ENCODE data around the gene CUL2. TPM values are rescaled to one million over a fixed set of nuclear protein-coding genes. Genes with fewer than 3 reads are reported as not detected.
"Not testable (repeated sequence)": the region's sequence is repeated elsewhere in the genome, so short reads cannot be mapped to it uniquely, and the experiment has no call there.

The CUL2 gene
- total and polyA plus RNA-seq, 2 experiments from 2014 or later = 17.2 to 38.3 TPM

DNA sequence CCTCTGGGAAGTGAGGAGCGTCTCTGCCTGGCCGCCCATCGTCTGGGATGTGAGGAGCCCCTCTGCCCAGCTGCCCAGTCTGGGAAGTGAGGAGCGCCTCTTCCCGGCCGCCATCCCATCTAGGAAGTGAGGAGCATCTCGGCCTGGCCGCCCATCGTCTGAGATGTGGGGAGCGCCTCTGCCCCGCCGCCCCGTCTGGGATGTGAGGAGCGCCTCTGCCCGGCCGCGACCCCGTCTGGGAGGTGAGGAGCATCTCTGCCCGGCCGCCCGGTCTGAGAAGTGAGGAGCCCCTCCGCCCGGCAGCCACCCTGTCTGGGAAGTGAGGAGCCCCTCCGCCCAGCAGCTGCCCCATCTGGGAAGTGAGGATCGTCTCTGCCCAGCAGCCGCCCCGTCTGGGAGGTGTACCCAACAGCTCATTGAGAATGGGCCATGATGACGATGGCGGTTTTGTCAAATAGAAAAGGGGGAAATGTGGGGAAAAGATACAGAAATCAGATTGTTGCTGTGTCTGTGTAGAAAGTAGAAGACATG lies 113.7 kb downstream of the CUL2 start:
- not testable (repeated sequence) for H3K79me2 ChIP-seq (replicated peaks; ENCODE audit: insufficient read depth); H3K9me2 ChIP-seq (ENCODE audit: insufficient read depth); H3K27ac ChIP-seq (ENCODE audit: low read depth); H3K36me3 ChIP-seq (ENCODE audit: insufficient read depth); H3K4me1 ChIP-seq (ENCODE audit: insufficient read depth); H3K27me3 Mint-ChIP-seq (ENCODE audit: insufficient read depth, low read depth, poor library complexity); H4K20me1 ChIP-seq (replicated peaks; ENCODE audit: insufficient read depth); H2AFZ ChIP-seq; H3F3A ChIP-seq (replicated peaks; ENCODE audit: low read depth); H3K27ac Mint-ChIP-seq; H3K4me1 Mint-ChIP-seq; H3K27me3 ChIP-seq (ENCODE audit: insufficient read depth); H3K4me2 ChIP-seq; H3K4me3 Mint-ChIP-seq; H3K4me3 ChIP-seq; ATAC-seq; DNase-seq (ENCODE audit: low spot score)
- Mint-ChIP-seq H3K9me3 (peaks cover 30% of the 10 kb centered on the region), H3K36me3 (ENCODE audit: low read depth) (peaks cover 14% of the 10 kb centered on the region)

GRCh38 chr10:34974364-34975065 lies 115.6 kb downstream of the CUL2 start:
- not testable (repeated sequence) for H3F3A ChIP-seq (replicated peaks; ENCODE audit: low read depth); H2AFZ ChIP-seq; H3K4me2 ChIP-seq; H3K4me1 Mint-ChIP-seq; H3K79me2 ChIP-seq (replicated peaks; ENCODE audit: insufficient read depth); H3K27ac Mint-ChIP-seq; H3K36me3 ChIP-seq (ENCODE audit: insufficient read depth); H3K4me3 ChIP-seq; H3K27ac ChIP-seq (ENCODE audit: low read depth); H3K9me2 ChIP-seq (ENCODE audit: insufficient read depth); H3K27me3 Mint-ChIP-seq (ENCODE audit: insufficient read depth, low read depth, poor library complexity); H3K27me3 ChIP-seq (ENCODE audit: insufficient read depth); H3K4me1 ChIP-seq (ENCODE audit: insufficient read depth); H3K4me3 Mint-ChIP-seq; ATAC-seq; H4K20me1 ChIP-seq (replicated peaks; ENCODE audit: insufficient read depth); DNase-seq (ENCODE audit: low spot score)
- peaks cover 30% of the 10 kb centered on the region for H3K9me3 Mint-ChIP-seq
- H3K36me3 Mint-ChIP-seq (ENCODE audit: low read depth) = peaks cover 14% of the 10 kb centered on the region
- TF ChIP-seq, protein P1, sequence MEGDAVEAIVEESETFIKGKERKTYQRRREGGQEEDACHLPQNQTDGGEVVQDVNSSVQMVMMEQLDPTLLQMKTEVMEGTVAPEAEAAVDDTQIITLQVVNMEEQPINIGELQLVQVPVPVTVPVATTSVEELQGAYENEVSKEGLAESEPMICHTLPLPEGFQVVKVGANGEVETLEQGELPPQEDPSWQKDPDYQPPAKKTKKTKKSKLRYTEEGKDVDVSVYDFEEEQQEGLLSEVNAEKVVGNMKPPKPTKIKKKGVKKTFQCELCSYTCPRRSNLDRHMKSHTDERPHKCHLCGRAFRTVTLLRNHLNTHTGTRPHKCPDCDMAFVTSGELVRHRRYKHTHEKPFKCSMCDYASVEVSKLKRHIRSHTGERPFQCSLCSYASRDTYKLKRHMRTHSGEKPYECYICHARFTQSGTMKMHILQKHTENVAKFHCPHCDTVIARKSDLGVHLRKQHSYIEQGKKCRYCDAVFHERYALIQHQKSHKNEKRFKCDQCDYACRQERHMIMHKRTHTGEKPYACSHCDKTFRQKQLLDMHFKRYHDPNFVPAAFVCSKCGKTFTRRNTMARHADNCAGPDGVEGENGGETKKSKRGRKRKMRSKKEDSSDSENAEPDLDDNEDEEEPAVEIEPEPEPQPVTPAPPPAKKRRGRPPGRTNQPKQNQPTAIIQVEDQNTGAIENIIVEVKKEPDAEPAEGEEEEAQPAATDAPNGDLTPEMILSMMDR (conservative IDR thresholded peaks at IDR 0.05; ENCODE audit: low read depth in 2 of 2) = peak in 1 of 2 experiments; percentile 32; a peak in 2 of 4 replicates

- H3K9me3 Mint-ChIP-seq = peaks cover 30% of the 10 kb centered on the region
- not testable (repeated sequence) for H3K4me3 Mint-ChIP-seq
These were observed 116.4 kb downstream of the CUL2 start for GRCh38 chr10:34973757-34974156.

DNA sequence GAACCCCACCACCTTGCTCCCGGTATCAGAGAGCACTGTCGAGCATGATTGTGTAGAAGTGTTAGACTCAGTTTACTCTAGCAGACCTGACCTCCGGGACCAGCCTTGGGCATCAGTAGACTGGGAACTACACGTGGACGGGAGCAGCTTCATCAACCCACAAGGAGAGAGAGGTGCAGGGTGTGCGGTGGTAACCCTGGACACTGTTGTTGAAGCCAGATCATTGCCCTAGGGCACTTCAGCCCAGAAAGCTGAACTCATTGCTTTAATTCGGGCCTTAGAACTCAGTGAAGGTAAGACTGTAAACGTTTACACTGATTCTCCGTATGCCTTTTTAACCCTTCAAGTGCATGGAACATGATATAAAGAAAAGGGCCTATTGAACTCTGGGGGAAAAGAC lies 117.0 kb downstream of the CUL2 start:
- H3K79me2 ChIP-seq (replicated peaks; ENCODE audit: insufficient read depth); H4K20me1 ChIP-seq (replicated peaks; ENCODE audit: insufficient read depth); H3K4me2 ChIP-seq; H3K4me3 Mint-ChIP-seq; H3K4me3 ChIP-seq; H2AFZ ChIP-seq; H3K9me2 ChIP-seq (ENCODE audit: insufficient read depth); H3K27ac Mint-ChIP-seq; H3K27me3 ChIP-seq (ENCODE audit: insufficient read depth); H3F3A ChIP-seq (replicated peaks; ENCODE audit: low read depth); ATAC-seq; H3K36me3 ChIP-seq (ENCODE audit: insufficient read depth); DNase-seq (ENCODE audit: low spot score); H3K4me1 ChIP-seq (ENCODE audit: insufficient read depth); H3K4me1 Mint-ChIP-seq; H3K27ac ChIP-seq (ENCODE audit: low read depth); H3K27me3 Mint-ChIP-seq (ENCODE audit: insufficient read depth, low read depth, poor library complexity): not testable (repeated sequence)
- Mint-ChIP-seq H3K9me3 (peaks cover 30% of the 10 kb centered on the region), H3K36me3 (ENCODE audit: low read depth) (peaks cover 14% of the 10 kb centered on the region)

More at GRCh38 chr10:34973757-34974156, 116.4 kb downstream of the CUL2 start:
- H3K4me3 ChIP-seq; H2AFZ ChIP-seq; H3K27ac Mint-ChIP-seq; H3K4me1 ChIP-seq (ENCODE audit: insufficient read depth); H3K36me3 ChIP-seq (ENCODE audit: insufficient read depth); DNase-seq (ENCODE audit: low spot score); H3K27ac ChIP-seq (ENCODE audit: low read depth); H3K79me2 ChIP-seq (replicated peaks; ENCODE audit: insufficient read depth); H4K20me1 ChIP-seq (replicated peaks; ENCODE audit: insufficient read depth); H3K27me3 Mint-ChIP-seq (ENCODE audit: insufficient read depth, low read depth, poor library complexity); H3K9me2 ChIP-seq (ENCODE audit: insufficient read depth); H3K4me2 ChIP-seq; H3F3A ChIP-seq (replicated peaks; ENCODE audit: low read depth); H3K4me1 Mint-ChIP-seq; H3K27me3 ChIP-seq (ENCODE audit: insufficient read depth); ATAC-seq: not testable (repeated sequence)
- peaks cover 14% of the 10 kb centered on the region for H3K36me3 Mint-ChIP-seq (ENCODE audit: low read depth)

- not testable (repeated sequence) for H3K36me3 ChIP-seq (ENCODE audit: insufficient read depth); H3K27me3 ChIP-seq (ENCODE audit: insufficient read depth); H3K4me3 Mint-ChIP-seq; H3K79me2 ChIP-seq (replicated peaks; ENCODE audit: insufficient read depth); H3F3A ChIP-seq (replicated peaks; ENCODE audit: low read depth); H3K27ac ChIP-seq (ENCODE audit: low read depth); H3K4me1 Mint-ChIP-seq; H3K4me1 ChIP-seq (ENCODE audit: insufficient read depth); H3K4me2 ChIP-seq; ATAC-seq; H3K4me3 ChIP-seq; H4K20me1 ChIP-seq (replicated peaks; ENCODE audit: insufficient read depth); H3K9me2 ChIP-seq (ENCODE audit: insufficient read depth); H2AFZ ChIP-seq; H3K27ac Mint-ChIP-seq; H3K27me3 Mint-ChIP-seq (ENCODE audit: insufficient read depth, low read depth, poor library complexity); DNase-seq (ENCODE audit: low spot score)
- Mint-ChIP-seq H3K36me3 (ENCODE audit: low read depth) (peaks cover 14% of the 10 kb centered on the region), H3K9me3 (peaks cover 28% of the 10 kb centered on the region)
These were observed 117.5 kb downstream of the CUL2 start for GRCh38 chr10:34972591-34972990.

Data from GM23338 (cell line).